NCI-H128 (cell line): ENCODE data around the gene SPAG6.
A peak's percentile ranks its signal among the peaks of the same experiment; 100 is the strongest.

ENCODE experiments used
- DNase-seq: peaks from one replicate; lab custom pipeline; 2025; ENCODE audit not compliant: unreplicated experiment; lab: John Stamatoyannopoulos, UW

SPAG6 gene

GRCh38 chr10:22321924-22322640 lies 23.2 kb upstream of the SPAG6 start:
- no peak for DNase-seq

GRCh38 chr10:22322641-22323160 lies 22.6 kb upstream of the SPAG6 start:
- no peak for DNase-seq

GRCh38 chr10:22323538-22324305 lies 21.6 kb upstream of the SPAG6 start:
- no peak for DNase-seq

- no peak for DNase-seq
Measured at GRCh38 chr10:22324413-22324812, 20.9 kb upstream of the SPAG6 start.

GRCh38 chr10:22324893-22325271 lies 20.4 kb upstream of the SPAG6 start:
- DNase-seq = no peak

- DNase-seq = peak; percentile 30
Measured at GRCh38 chr10:22325272-22326144, 19.8 kb upstream of the SPAG6 start.

GRCh38 chr10:22326145-22326702 lies 19.1 kb upstream of the SPAG6 start:
- DNase-seq = no peak

- DNase-seq = no peak
Measured at GRCh38 chr10:22329150-22329549, 16.1 kb upstream of the SPAG6 start.

GRCh38 chr10:22332116-22332692 lies 13.1 kb upstream of the SPAG6 start:
- DNase-seq = no peak

- no peak for DNase-seq
Measured at GRCh38 chr10:22333167-22333974, 11.9 kb upstream of the SPAG6 start.

GRCh38 chr10:22333975-22334282 lies 11.4 kb upstream of the SPAG6 start:
- no peak for DNase-seq

GRCh38 chr10:22334414-22335172 lies 10.7 kb upstream of the SPAG6 start:
- no peak for DNase-seq

- no peak for DNase-seq
Measured at GRCh38 chr10:22335173-22335933, 9.9 kb upstream of the SPAG6 start.

- DNase-seq = no peak
Measured at GRCh38 chr10:22338185-22338900, 7.0 kb upstream of the SPAG6 start.

- DNase-seq = no peak
Measured at GRCh38 chr10:22338931-22339330, 6.4 kb upstream of the SPAG6 start.

- DNase-seq = no peak
Measured at GRCh38 chr10:22339761-22340328, 5.5 kb upstream of the SPAG6 start.

GRCh38 chr10:22340329-22341189 lies 4.7 kb upstream of the SPAG6 start:
- peak; percentile 66 for DNase-seq
